ENCODE measurements around the gene CLDN7. TPM values are rescaled to one million over a fixed set of nuclear protein-coding genes. Genes with fewer than 3 reads are reported as not detected.
A peak's percentile ranks its signal among the peaks of the same experiment; 100 is the strongest.

The CLDN7 gene
- total RNA-seq, 2 donors from 2014 or later: 1.9 to 3.1 TPM

GRCh38 chr17:7281074-7281952 is 19.0 kb upstream of the CLDN7 start, which contains the start of gene SLC2A4:
Gene SLC2A4 (plus strand): TSS chr17:7281718. CDS start chr17:7281935, 217 bp downstream.
- Mint-ChIP-seq H3K4me1 (ENCODE audit: low read depth) (peaks cover 26% of the 10 kb centered on the region), H3K36me3 (ENCODE audit: insufficient read depth in 2 of 2) (no peaks in the 10 kb centered on the region), H3K9me3 (no peaks in the 10 kb centered on the region), H3K27me3 (ENCODE audit: low read depth) (peaks cover 32% of the 10 kb centered on the region), H3K27ac (no peak within 1 kb of the TSS), H3K4me3 (peak within 1 kb of the TSS; percentile 86 to 91)
- peak; percentile 82 for ATAC-seq (replicated peaks in 1 of 2)
- peak; percentile 89 to 91 for DNase-seq

GRCh38 chr17:7280519-7281073 is 18.3 kb upstream of the CLDN7 start:
- Mint-ChIP-seq H3K4me3 (peak overlapping the region; percentile 86 to 91), H3K27me3 (ENCODE audit: low read depth) (peaks cover 32% of the 10 kb centered on the region), H3K36me3 (ENCODE audit: insufficient read depth in 2 of 2) (no peaks in the 10 kb centered on the region), H3K27ac (no peak overlapping the region), H3K9me3 (no peaks in the 10 kb centered on the region), H3K4me1 (ENCODE audit: low read depth) (peaks cover 26% of the 10 kb centered on the region)
- ATAC-seq (replicated peaks in 1 of 2) (peak; percentile 83), DNase-seq (peak; percentile 84 to 89)

GRCh38 chr17:7279448-7279847 is 17.2 kb upstream of the CLDN7 start:
- no peak for DNase-seq
- H3K36me3 Mint-ChIP-seq (ENCODE audit: insufficient read depth in 2 of 2): no peaks in the 10 kb centered on the region
- H3K9me3 Mint-ChIP-seq: no peaks in the 10 kb centered on the region
- no peak for ATAC-seq (replicated peaks in 1 of 2)
- H3K4me1 Mint-ChIP-seq (ENCODE audit: low read depth): peaks cover 26% of the 10 kb centered on the region
- peaks cover 32% of the 10 kb centered on the region for H3K27me3 Mint-ChIP-seq (ENCODE audit: low read depth)
- no peak overlapping the region for H3K4me3 Mint-ChIP-seq
- H3K27ac Mint-ChIP-seq: no peak overlapping the region

- no peak for DNase-seq
- H3K36me3 Mint-ChIP-seq (ENCODE audit: insufficient read depth in 2 of 2): peaks cover 0 to 3% of the 10 kb centered on the region in 2 donors
- H3K4me1 Mint-ChIP-seq (ENCODE audit: low read depth): peaks cover 23% of the 10 kb centered on the region
- no peak for ATAC-seq (replicated peaks in 1 of 2)
- H3K27me3 Mint-ChIP-seq (ENCODE audit: low read depth): peaks cover 21% of the 10 kb centered on the region
- H3K4me3 Mint-ChIP-seq: no peak overlapping the region
- H3K27ac Mint-ChIP-seq: no peak overlapping the region
- no peaks in the 10 kb centered on the region for H3K9me3 Mint-ChIP-seq
Observed at GRCh38 chr17:7266784-7267183, 4.5 kb upstream of the CLDN7 start.

GRCh38 chr17:7263801-7264078 is 1.5 kb upstream of the CLDN7 start:
- no peak for DNase-seq
- Mint-ChIP-seq H3K4me3 (peak overlapping the region; percentile 58 to 82), H3K27me3 (ENCODE audit: low read depth) (peaks cover 21% of the 10 kb centered on the region), H3K9me3 (no peaks in the 10 kb centered on the region), H3K4me1 (ENCODE audit: low read depth) (peaks cover 38% of the 10 kb centered on the region), H3K36me3 (ENCODE audit: insufficient read depth in 2 of 2) (peaks cover 0 to 3% of the 10 kb centered on the region in 2 donors), H3K27ac (no peak overlapping the region)
- ATAC-seq (replicated peaks in 1 of 2): no peak

GRCh38 chr17:7262935-7263800 is 890 bp upstream of the CLDN7 start:
- Mint-ChIP-seq H3K4me1 (ENCODE audit: low read depth) (peaks cover 40% of the 10 kb centered on the region), H3K4me3 (peak overlapping the region; percentile 58 to 82), H3K27me3 (ENCODE audit: low read depth) (peaks cover 21% of the 10 kb centered on the region), H3K36me3 (ENCODE audit: insufficient read depth in 2 of 2) (peaks cover 0 to 3% of the 10 kb centered on the region in 2 donors), H3K27ac (peak overlapping the region; percentile 28), H3K9me3 (no peaks in the 10 kb centered on the region)
- DNase-seq: no peak
- peak; percentile 16 to 27 for ATAC-seq (replicated peaks in 1 of 2)

GRCh38 chr17:7261379-7262191 is 693 bp downstream of the CLDN7 start:
- Mint-ChIP-seq H3K4me3 (peak overlapping the region; percentile 70 to 80), H3K4me1 (ENCODE audit: low read depth) (peaks cover 40% of the 10 kb centered on the region), H3K27ac (no peak overlapping the region), H3K9me3 (no peaks in the 10 kb centered on the region), H3K27me3 (ENCODE audit: low read depth) (peaks cover 21% of the 10 kb centered on the region), H3K36me3 (ENCODE audit: insufficient read depth in 2 of 2) (peaks cover 3 to 6% of the 10 kb centered on the region in 2 donors)
- peak in 1 of 2 donors; percentile 50 for DNase-seq
- ATAC-seq (replicated peaks in 1 of 2): peak; percentile 50 to 61

- Mint-ChIP-seq H3K27me3 (ENCODE audit: low read depth) (peaks cover 21% of the 10 kb centered on the region), H3K27ac (no peak overlapping the region), H3K4me1 (ENCODE audit: low read depth) (peaks cover 40% of the 10 kb centered on the region), H3K4me3 (peak overlapping the region; percentile 59 to 68), H3K9me3 (no peaks in the 10 kb centered on the region), H3K36me3 (ENCODE audit: insufficient read depth in 2 of 2) (peaks cover 3 to 9% of the 10 kb centered on the region in 2 donors)
- ATAC-seq (replicated peaks in 1 of 2) (peak; percentile 46 to 53), DNase-seq (no peak)
Observed at GRCh38 chr17:7260651-7261378, 1.5 kb downstream of the CLDN7 start.

GRCh38 chr17:7260151-7260550 is 2.1 kb downstream of the CLDN7 start:
- Mint-ChIP-seq H3K4me1 (ENCODE audit: low read depth) (peaks cover 40% of the 10 kb centered on the region), H3K36me3 (ENCODE audit: insufficient read depth in 2 of 2) (peaks cover 3 to 9% of the 10 kb centered on the region in 2 donors), H3K27ac (no peak overlapping the region), H3K9me3 (no peaks in the 10 kb centered on the region), H3K27me3 (ENCODE audit: low read depth) (peaks cover 21% of the 10 kb centered on the region), H3K4me3 (peak overlapping the region in 1 of 2 donors; percentile 55)
- no peak for ATAC-seq (replicated peaks in 1 of 2)
- no peak for DNase-seq

- Mint-ChIP-seq H3K9me3 (no peaks in the 10 kb centered on the region), H3K4me3 (peak overlapping the region in 1 of 2 donors; percentile 4), H3K36me3 (ENCODE audit: insufficient read depth in 2 of 2) (peaks cover 3 to 12% of the 10 kb centered on the region in 2 donors), H3K4me1 (ENCODE audit: low read depth) (peaks cover 40% of the 10 kb centered on the region), H3K27me3 (ENCODE audit: low read depth) (peaks cover 20% of the 10 kb centered on the region), H3K27ac (no peak overlapping the region)
- DNase-seq (no peak), ATAC-seq (replicated peaks in 1 of 2) (no peak)
Observed at GRCh38 chr17:7259555-7259889, 2.8 kb downstream of the CLDN7 start.

GRCh38 chr17:7258731-7259554 is 3.3 kb downstream of the CLDN7 start:
- Mint-ChIP-seq H3K27me3 (ENCODE audit: low read depth) (peaks cover 14% of the 10 kb centered on the region), H3K27ac (peak overlapping the region; percentile 32), H3K4me1 (ENCODE audit: low read depth) (peaks cover 41% of the 10 kb centered on the region), H3K4me3 (peak overlapping the region in 1 of 2 donors; percentile 4), H3K36me3 (ENCODE audit: insufficient read depth in 2 of 2) (peaks cover 3 to 12% of the 10 kb centered on the region in 2 donors), H3K9me3 (no peaks in the 10 kb centered on the region)
- ATAC-seq (replicated peaks in 1 of 2) (no peak), DNase-seq (no peak)
